Measurements from ENCODE around the gene RRP8. TPM values are rescaled to one million over a fixed set of nuclear protein-coding genes. Genes with fewer than 3 reads are reported as not detected.
A peak's percentile ranks its signal among the peaks of the same experiment; 100 is the strongest.

RRP8 gene
- total and polyA plus RNA-seq, 2 donors (not counting 1 experiment from before 2014, with no cell fraction given) = 8.6 to 29.4 TPM

GRCh38 chr11:6617315-6617781 lies 13.9 kb upstream of the RRP8 start:
- Histone ChIP-seq H3K36me3 (replicated peaks in 1 of 2; ENCODE audit: control extremely low read depth in 1 of 2, control insufficient read depth in 1 of 2, extremely low read depth in 1 of 2, insufficient read depth in 2 of 2, low read length in 1 of 2) (peaks cover 0 to 34% of the 10 kb centered on the region in 2 experiments), H3K4me2 (replicated peaks; ENCODE audit: low read depth, low read length, poor library complexity, severe bottlenecking) (peak overlapping the region; percentile 95), H3K27ac (ENCODE audit: low read length in 2 of 2) (peak overlapping the region in 1 of 2 donors; percentile 97), H3K27me3 (replicated peaks in 1 of 4; ENCODE audit: control extremely low read depth in 1 of 4, control insufficient read depth in 3 of 4, insufficient read depth in 4 of 4, low read length in 3 of 4) (no peaks in the 10 kb centered on the region), H3K9me3 (ENCODE audit: control extremely low read depth in 1 of 3, control insufficient read depth in 2 of 3, insufficient read depth in 1 of 3, low read length in 2 of 3) (no peaks in the 10 kb centered on the region), H3K79me2 (ENCODE audit: control insufficient read depth, insufficient read depth, low read length) (peaks cover 34% of the 10 kb centered on the region), H3K4me1 (ENCODE audit: control insufficient read depth in 2 of 2, insufficient read depth in 2 of 2, low read length in 2 of 2) (peaks cover 25 to 42% of the 10 kb centered on the region in 2 donors), H2AFZ (ENCODE audit: insufficient read depth, low read depth, low read length, poor library complexity, severe bottlenecking) (no peak overlapping the region), H3K9ac (ENCODE audit: low read length) (peak overlapping the region; percentile 88), H3K4me3 (ENCODE audit: control extremely low read depth in 1 of 5, extremely low read depth in 1 of 5, insufficient read depth in 1 of 5, low read depth in 2 of 5, low read length in 4 of 5) (peak overlapping the region in 3 of 5 experiments; percentile 82 to 99 (median 87)), H4K20me1 (ENCODE audit: control insufficient read depth, insufficient read depth, low read length, poor library complexity, severe bottlenecking) (no peaks in the 10 kb centered on the region)
- no peak for TF ChIP-seq CTCF (IDR thresholded peaks at IDR 0.05)
- TF ChIP-seq EZH2 (IDR thresholded peaks at IDR 0.05; ENCODE audit: borderline replicate concordance, insufficient read depth, low read depth, low read length, poor library complexity, severe bottlenecking) = no peak
- no peak for ATAC-seq (ENCODE audit: low read depth)
- Mint-ChIP-seq H3K27me3 (no peaks in the 10 kb centered on the region), H3K4me3 (no peak overlapping the region), H3K27ac (no peak overlapping the region), H3K4me1 (peaks cover 11% of the 10 kb centered on the region), H3K9me3 (ENCODE audit: insufficient read depth) (no peaks in the 10 kb centered on the region)
- ChIA-PET CTCF (interaction anchor here (1.3 to 4.7 kb wide), 9 partner anchors 10 to 238 kb away, joined by 5 to 38 read pairs (median 8); partner anchors contain the start of genes ILK and MRPL17), POLR2A (interaction anchor here (2.0 to 3.2 kb wide), 4 partner anchors 12 to 66 kb away, joined by 7 to 38 read pairs (median 10); partner anchors contain the start of genes ILK, MRPL17 and RRP8)
- DNase-seq = no peak
- WGBS (ENCODE audit: insufficient coverage) = 98% methylated on average over 4 of the region's 5 CpGs
- intact Hi-C loops (cut with micrococcal nuclease) = no loop called here

GRCh38 chr11:6616596-6617250 lies 13.3 kb upstream of the RRP8 start:
- Histone ChIP-seq H3K4me1 (ENCODE audit: control insufficient read depth in 2 of 2, insufficient read depth in 2 of 2, low read length in 2 of 2) (peaks cover 25 to 42% of the 10 kb centered on the region in 2 donors), H4K20me1 (ENCODE audit: control insufficient read depth, insufficient read depth, low read length, poor library complexity, severe bottlenecking) (no peaks in the 10 kb centered on the region), H2AFZ (ENCODE audit: insufficient read depth, low read depth, low read length, poor library complexity, severe bottlenecking) (no peak overlapping the region), H3K9ac (ENCODE audit: low read length) (no peak overlapping the region), H3K36me3 (replicated peaks in 1 of 2; ENCODE audit: control extremely low read depth in 1 of 2, control insufficient read depth in 1 of 2, extremely low read depth in 1 of 2, insufficient read depth in 2 of 2, low read length in 1 of 2) (peaks cover 0 to 34% of the 10 kb centered on the region in 2 experiments), H3K79me2 (ENCODE audit: control insufficient read depth, insufficient read depth, low read length) (peaks cover 35% of the 10 kb centered on the region), H3K4me3 (ENCODE audit: control extremely low read depth in 1 of 5, extremely low read depth in 1 of 5, insufficient read depth in 1 of 5, low read depth in 2 of 5, low read length in 4 of 5) (no peak overlapping the region), H3K27ac (ENCODE audit: low read length in 2 of 2) (no peak overlapping the region), H3K27me3 (replicated peaks in 1 of 4; ENCODE audit: control extremely low read depth in 1 of 4, control insufficient read depth in 3 of 4, insufficient read depth in 4 of 4, low read length in 3 of 4) (no peaks in the 10 kb centered on the region), H3K4me2 (replicated peaks; ENCODE audit: low read depth, low read length, poor library complexity, severe bottlenecking) (no peak overlapping the region), H3K9me3 (ENCODE audit: control extremely low read depth in 1 of 3, control insufficient read depth in 2 of 3, insufficient read depth in 1 of 3, low read length in 2 of 3) (no peaks in the 10 kb centered on the region)
- Mint-ChIP-seq H3K27ac (peak overlapping the region; percentile 27), H3K4me1 (peaks cover 11% of the 10 kb centered on the region), H3K4me3 (peak overlapping the region; percentile 35), H3K27me3 (no peaks in the 10 kb centered on the region), H3K9me3 (ENCODE audit: insufficient read depth) (no peaks in the 10 kb centered on the region)
- DNase-seq = no peak
- TF ChIP-seq EZH2 (IDR thresholded peaks at IDR 0.05; ENCODE audit: borderline replicate concordance, insufficient read depth, low read depth, low read length, poor library complexity, severe bottlenecking) = no peak
- no peak for TF ChIP-seq CTCF (IDR thresholded peaks at IDR 0.05)
- WGBS (ENCODE audit: insufficient coverage) = 94% methylated on average over 11 of the region's 14 CpGs
- intact Hi-C loops (cut with micrococcal nuclease) = no loop called here
- CTCF ChIA-PET = interaction anchor here (3.2 to 4.7 kb wide), 2 partner anchors 51 to 67 kb away, joined by 35 to 38 read pairs; partner anchors contain the start of gene MRPL17
- POLR2A ChIA-PET = interaction anchor here (3.2 kb wide), 1 partner anchor 12 kb away, joined by 38 read pairs; the partner anchor contains the start of genes ILK and RRP8
- ATAC-seq (ENCODE audit: low read depth) = no peak

Data from B cell (primary cell).